IMR-90 (cell line): Measurements from ENCODE around the gene ETV6. TPM values are rescaled to one million over a fixed set of nuclear protein-coding genes. Genes with fewer than 3 reads are reported as not detected.
A peak's percentile ranks its signal among the peaks of the same experiment; 100 is the strongest.

Source experiments
- ATAC-seq: fragments of 200-7000 bp; cut with Tn5 transposase; 2 replicates; pipeline ENCODE4 v1.9.1; 2020; ENCODE audit warnings: low read depth, mild to moderate bottlenecking, moderate library complexity
- BruUV-seq: library from RNA; stranded (reverse); fragments of 400-500 nt; replicated peaks from 2 replicates; lab custom pipeline; 2021; lab: Mats Ljungman, UMichigan
- CTCF ChIA-PET: fragments of 300-600 bp; formaldehyde crosslinking; extraction: SDS; loops from one replicate; lab custom pipeline; 2021; ENCODE audit warnings: antibody characterized with exemption; lab: Yijun Ruan, JAX
- POLR2A ChIA-PET: fragments of 300-600 bp; sonication (Branson Sonifier 250); formaldehyde crosslinking; loops from one replicate; lab custom pipeline; 2022; ENCODE audit warnings: antibody characterized with exemption; ENCODE audit not compliant: unreplicated experiment; lab: Charles Lee
- DNase-seq: peaks from one replicate; pipeline ENCODE4 v3.0.0; 2013
- H2AFZ ChIP-seq: replicated peaks from 2 replicates; pipeline ENCODE3; 2013; ENCODE audit warnings: low read length, mild to moderate bottlenecking; ENCODE audit not compliant: poor library complexity
- H2AK5ac ChIP-seq: 2 replicates; pipeline ENCODE4 v1.6.1; 2013; ENCODE audit warnings: low read depth, low read length, inconsistent platforms
- H2AK9ac ChIP-seq: replicated peaks from 2 replicates; pipeline ENCODE3; 2013; ENCODE audit warnings: mild to moderate bottlenecking, low read depth, low read length, moderate library complexity; ENCODE audit not compliant: poor library complexity
- H2BK120ac ChIP-seq: 2 replicates; pipeline ENCODE4 v1.6.1; 2013; ENCODE audit warnings: low read depth, low read length, inconsistent platforms
- H2BK15ac ChIP-seq: 3 replicates; pipeline ENCODE4 v1.6.1; 2013; ENCODE audit warnings: low read depth, low read length, inconsistent platforms
- H2BK20ac ChIP-seq: 2 replicates; pipeline ENCODE4 v1.6.1; 2013; ENCODE audit warnings: low read depth, mild to moderate bottlenecking, inconsistent platforms, low read length, moderate library complexity
- H2BK5ac ChIP-seq: 2 replicates; pipeline ENCODE4 v1.6.1; 2013; ENCODE audit warnings: mild to moderate bottlenecking, low read depth, low read length, inconsistent platforms; ENCODE audit not compliant: poor library complexity, severe bottlenecking
- H3K14ac ChIP-seq: replicated peaks from 2 replicates; pipeline ENCODE4 v1.6.1; 2013; ENCODE audit warnings: low read depth, low read length, inconsistent platforms
- H3K18ac ChIP-seq: 2 replicates; pipeline ENCODE4 v1.6.1; 2013; ENCODE audit warnings: low read depth, low read length, control low read depth
- H3K23ac ChIP-seq: 2 replicates; pipeline ENCODE4 v1.6.1; 2013; ENCODE audit warnings: low read depth, low read length, inconsistent platforms
- H3K27ac ChIP-seq: 2 replicates; pipeline ENCODE4 v1.5.1; 2013; ENCODE audit warnings: mild to moderate bottlenecking, control low read depth, low read length; ENCODE audit not compliant: insufficient read depth
- H3K27me3 ChIP-seq: 2 replicates; pipeline ENCODE4 v1.6.1; 2013; ENCODE audit warnings: low read length; ENCODE audit not compliant: control insufficient read depth, insufficient read depth
- H3K36me3 ChIP-seq: 2 replicates; pipeline ENCODE4 v1.6.1; 2013; ENCODE audit warnings: low read length, mixed read lengths; ENCODE audit not compliant: control insufficient read depth, insufficient read depth
- H3K4ac ChIP-seq: 2 replicates; pipeline ENCODE4 v1.6.1; 2013; ENCODE audit warnings: low read depth, low read length, inconsistent platforms
- H3K4me1 ChIP-seq: 2 replicates; pipeline ENCODE4 v1.6.1; 2013; ENCODE audit warnings: low read length, mixed read lengths; ENCODE audit not compliant: control insufficient read depth, insufficient read depth
- H3K4me2 ChIP-seq: 2 replicates; pipeline ENCODE4 v1.6.1; 2013; ENCODE audit warnings: low read depth, mild to moderate bottlenecking, control low read depth, low read length, moderate library complexity
- H3K4me3 ChIP-seq: 2 replicates; pipeline ENCODE4 v1.5.1; 2013; ENCODE audit warnings: low read depth, mild to moderate bottlenecking, control low read depth, low read length, moderate library complexity; ENCODE audit not compliant: insufficient read depth
- H3K56ac ChIP-seq: 2 replicates; pipeline ENCODE4 v1.6.1; 2013; ENCODE audit warnings: low read length, inconsistent platforms; ENCODE audit not compliant: insufficient read depth; ENCODE audit errors: extremely low read depth
- H3K79me1 ChIP-seq, 2 experiments: 2 replicates each; pipeline ENCODE4 v1.6.1; 2013; ENCODE audit warnings: low read length in 2 of 2, inconsistent platforms in 1 of 2, low read depth in 1 of 2
- H3K9ac ChIP-seq: 2 replicates; pipeline ENCODE4 v1.6.1; 2013; ENCODE audit warnings: low read depth, low read length, control low read depth
- H3K9me1 ChIP-seq: 2 replicates; pipeline ENCODE4 v1.6.1; 2013; ENCODE audit warnings: low read length, inconsistent platforms; ENCODE audit not compliant: insufficient read depth
- H3K9me3 ChIP-seq: 2 replicates; pipeline ENCODE4 v1.6.1; 2013; ENCODE audit warnings: low read length; ENCODE audit not compliant: control insufficient read depth, insufficient read depth
- H4K20me1 ChIP-seq: 2 replicates; pipeline ENCODE4 v1.6.1; 2013; ENCODE audit warnings: low read length, inconsistent platforms; ENCODE audit not compliant: insufficient read depth
- H4K5ac ChIP-seq: 2 replicates; pipeline ENCODE4 v1.6.1; 2013; ENCODE audit warnings: mild to moderate bottlenecking, low read depth, low read length, control low read depth
- H4K8ac ChIP-seq, 2 experiments: 2 replicates each; pipeline ENCODE4 v1.6.1; 2013; ENCODE audit warnings: low read depth in 2 of 2, low read length in 2 of 2, control low read depth in 1 of 2, inconsistent platforms in 1 of 2
- H4K91ac ChIP-seq: 2 replicates; pipeline ENCODE4 v1.6.1; 2013; ENCODE audit warnings: low read depth, low read length, inconsistent platforms; ENCODE audit not compliant: insufficient read depth
- BHLHE40 ChIP-seq: fragments of 150-350 bp; IDR thresholded peaks from 2 replicates; pipeline ENCODE4 v1.6.1; 2016; ENCODE audit warnings: mild to moderate bottlenecking, low read depth, low read length
- CTCF ChIP-seq: conservative IDR thresholded peaks from 2 replicates; pipeline ENCODE4 v1.5.1; 2012; ENCODE audit warnings: mild to moderate bottlenecking, low read depth, low read length, improper control_type of control experiment
- ELK1 ChIP-seq: fragments of 150-350 bp; IDR thresholded peaks from 2 replicates; pipeline ENCODE4 v1.6.1; 2016; ENCODE audit warnings: low read depth, mild to moderate bottlenecking, low read length, moderate library complexity, borderline replicate concordance
- FOS ChIP-seq: fragments of 150-350 bp; IDR thresholded peaks from 2 replicates; pipeline ENCODE4 v1.6.1; 2016; ENCODE audit warnings: low read depth, low read length
- MXI1 ChIP-seq: IDR thresholded peaks from 2 replicates; pipeline ENCODE4 v1.6.1; 2012; ENCODE audit warnings: low read depth, mild to moderate bottlenecking, low read length, moderate library complexity, borderline replicate concordance
- RFX5 ChIP-seq: IDR thresholded peaks from 2 replicates; pipeline ENCODE4 v1.8.0; 2012; ENCODE audit warnings: low read depth, mild to moderate bottlenecking, low read length, moderate library complexity
- SMC3 ChIP-seq: fragments of 150-350 bp; IDR thresholded peaks from 2 replicates; pipeline ENCODE4 v1.6.1; 2016; ENCODE audit warnings: low read depth, mild to moderate bottlenecking, antibody characterized with exemption, low read length, moderate library complexity
- WGBS, 2 experiments: methylation state at CpG; one replicate each; pipeline versions ENCODE4 v1.1.5 to v1.1.7; 2013; ENCODE audit warnings: missing lambda C conversion rate in 2 of 2; ENCODE audit not compliant: insufficient read length in 1 of 2; ENCODE audit errors: extremely low coverage in 2 of 2; 5-methylcytosine and 5-hydroxymethylcytosine counted together
- dilution Hi-C: fragments of 300-500 bp; cut with HindIII; formaldehyde crosslinking; loops from one replicate; pipeline ENCODE4 v1.14.3; 2018; ENCODE audit warnings: low sequenced_read_pairs; ENCODE audit not compliant: unreplicated experiment
- in situ Hi-C: fragments of 300-500 bp; cut with MboI; formaldehyde crosslinking; loops from 3 replicates; pipeline ENCODE4 v1.14.3; 2019; ENCODE audit warnings: low sequenced_read_pairs, inconsistent platforms, mixed read lengths
- intact Hi-C: fragments of 100-400 bp; cut with micrococcal nuclease; formaldehyde crosslinking; loops from 2 replicates; pipeline ENCODE4 v1.10.0; 2022
- polyA plus RNA-seq, 3 experiments: library from polyadenylated mRNA; depleted of rRNA; stranded (reverse); fragments of >200 nt; gene quantifications; 2 replicates each; pipeline ENCODE4 v1.2.3, GENCODE V29; 2012; ENCODE audit warnings: low replicate concordance in 1 of 3
- total RNA-seq: library from RNA; depleted of rRNA; stranded (reverse); fragments of >200 nt; gene quantifications from 2 replicates; pipeline ENCODE4 v1.2.3, GENCODE V29; 2012

Gene ETV6
- total and polyA plus RNA-seq, 2 of the 4 experiments (the other 2 are of a cell fraction): 8.4 to 9.9 TPM

GRCh38 chr12:11767029-11767724, 117.7 kb downstream of the ETV6 start:
- Histone ChIP-seq H3K4me3 (no peak overlapping the region), H3K27me3 (no peaks in the 10 kb centered on the region), H2AFZ (no peak overlapping the region), H2AK5ac (0 out of 2 replicates have a peak overlapping the region, but pooled peaks have one; percentile 93), H3K9me1 (peaks cover 21% of the 10 kb centered on the region), H3K23ac (0 out of 2 replicates have a peak overlapping the region, but pooled peaks have one; percentile 95), H2BK120ac (peak overlapping the region; percentile 97; the same call in 1 of the 2 replicates), H4K5ac (peak overlapping the region; percentile 66; the same call in 1 of the 2 replicates), H3K9me3 (no peaks in the 10 kb centered on the region), H3K27ac (no peak overlapping the region), H3K4me2 (no peak overlapping the region), H3K56ac (0 out of 2 replicates have a peak overlapping the region, but pooled peaks have one; percentile 1), H4K8ac (peak overlapping the region; percentile 90 to 97; a peak in 3 of 4 replicates), H2BK5ac (peak overlapping the region; percentile 75), H3K4ac (peak overlapping the region; percentile 92; the same call in 1 of the 2 replicates), H3K79me1 (peaks cover 43 to 85% of the 10 kb centered on the region in 2 experiments), H3K36me3 (peaks cover 4% of the 10 kb centered on the region; the same call in 1 of the 2 replicates), H2BK15ac (peak overlapping the region; percentile 98), H3K14ac (peak overlapping the region; percentile 93), H3K9ac (no peak overlapping the region), H3K4me1 (peaks cover 38% of the 10 kb centered on the region), H4K91ac (peak overlapping the region; percentile 96), H3K18ac (no peak overlapping the region), H2AK9ac (no peak overlapping the region), H2BK20ac (peak overlapping the region; percentile 96; the same call in 1 of the 2 replicates), H4K20me1 (no peaks in the 10 kb centered on the region)
- in situ Hi-C loops: no loop called here
- no CpG with 5 or more reads among the region's 4 CpGs for WGBS, 2 experiments
- CTCF ChIA-PET: interaction anchor here (0.6 kb wide), 1 partner anchor 12 kb away, joined by 3 read pairs; no protein-coding TSS in a partner anchor
- intact Hi-C loops: loop anchor here (10.0 kb wide), 1 partner anchor 268 kb away; no protein-coding TSS in a partner anchor
- dilution Hi-C loops: no loop called here
- TF ChIP-seq BHLHE40: no peak
- TF ChIP-seq MXI1: no peak
- TF ChIP-seq RFX5: no peak
- TF ChIP-seq CTCF: no peak
- TF ChIP-seq FOS: no peak
- no peak for TF ChIP-seq SMC3
- TF ChIP-seq ELK1: no peak
- DNase-seq: no peak
- no peak for ATAC-seq
- POLR2A ChIA-PET: interaction anchor here (0.6 kb wide), 1 partner anchor 230 kb away, joined by 3 read pairs; no protein-coding TSS in a partner anchor
- no TSS peak for BruUV-seq
